ENCODE results near the gene CCL18.

DNA sequence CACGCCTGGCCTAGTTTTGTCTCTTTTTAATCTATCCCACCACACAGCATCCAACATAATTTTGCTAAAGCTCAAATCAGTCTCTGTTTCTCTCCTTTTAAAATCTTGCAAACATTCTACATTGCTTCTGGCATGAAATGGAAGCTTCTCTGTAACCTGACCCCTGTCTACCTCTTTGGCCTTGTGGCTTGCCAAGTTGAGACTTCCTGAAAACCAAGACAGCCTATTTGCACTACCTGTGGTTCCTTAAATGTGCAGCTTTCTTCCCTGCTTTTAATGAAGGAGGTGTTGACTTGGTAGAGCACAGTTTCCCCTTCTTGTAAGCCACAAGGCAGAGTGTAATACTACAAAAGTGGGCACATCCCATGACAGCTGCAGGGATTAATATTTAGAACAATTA is 31.9 kb downstream of the CCL18 start:
- TF ChIP-seq EZH2 (IDR thresholded peaks at IDR 0.05; ENCODE audit: borderline replicate concordance, low read length): no peak
- no peak for TF ChIP-seq CTCF (IDR thresholded peaks at IDR 0.05; ENCODE audit: low read length)
